ENCODE measurements around the gene STARD8. TPM values are rescaled to one million over a fixed set of nuclear protein-coding genes. Genes with fewer than 3 reads are reported as not detected.

STARD8 gene
- polyA plus RNA-seq, 1 experiment = 2.9 TPM

GRCh38 chrX:68640661-68641060, 6.8 kb upstream of the STARD8 start:
- Histone ChIP-seq H3K36me3 (ENCODE audit: control insufficient read depth, insufficient read depth, low read length) (no peaks in the 10 kb centered on the region), H3K27me3 (ENCODE audit: control insufficient read depth, insufficient read depth, low read length) (no peaks in the 10 kb centered on the region), H3K4me3 (ENCODE audit: low read depth, low read length) (no peak overlapping the region)
- CTCF ChIA-PET = no interaction called here
- POLR2A ChIA-PET = interaction anchor here (0.7 kb wide), 1 partner anchor 27 kb away, joined by 4 read pairs; no protein-coding TSS in a partner anchor
- DNase-seq (ENCODE audit: low read depth) = no peak
- no peak for TF ChIP-seq CTCF (IDR thresholded peaks at IDR 0.05; ENCODE audit: insufficient read depth, low read depth, low read length)

GRCh38 chrX:68644861-68645260, 2.6 kb upstream of the STARD8 start:
- no peak for DNase-seq (ENCODE audit: low read depth)
- Histone ChIP-seq H3K27me3 (ENCODE audit: control insufficient read depth, insufficient read depth, low read length) (no peaks in the 10 kb centered on the region), H3K36me3 (ENCODE audit: control insufficient read depth, insufficient read depth, low read length) (no peaks in the 10 kb centered on the region), H3K4me3 (ENCODE audit: low read depth, low read length) (no peak overlapping the region)
- TF ChIP-seq CTCF (IDR thresholded peaks at IDR 0.05; ENCODE audit: insufficient read depth, low read depth, low read length) = no peak
- ChIA-PET POLR2A (no interaction called here), CTCF (no interaction called here)

- Histone ChIP-seq H3K36me3 (ENCODE audit: control insufficient read depth, insufficient read depth, low read length) (no peaks in the 10 kb centered on the region), H3K27me3 (ENCODE audit: control insufficient read depth, insufficient read depth, low read length) (no peaks in the 10 kb centered on the region), H3K4me3 (ENCODE audit: low read depth, low read length) (no peak overlapping the region)
- no peak for TF ChIP-seq CTCF (IDR thresholded peaks at IDR 0.05; ENCODE audit: insufficient read depth, low read depth, low read length)
- DNase-seq (ENCODE audit: low read depth) = no peak
- ChIA-PET POLR2A (no interaction called here), CTCF (interaction anchor here (0.6 kb wide), 1 partner anchor 12 kb away, joined by 3 read pairs; no protein-coding TSS in a partner anchor)
Observed at GRCh38 chrX:68646421-68646820, 1.0 kb upstream of the STARD8 start.

- DNase-seq (ENCODE audit: low read depth) = no peak
- CTCF ChIA-PET = interaction anchor here (1.0 kb wide), 1 partner anchor 11 kb away, joined by 3 read pairs; no protein-coding TSS in a partner anchor
- H3K36me3 ChIP-seq (ENCODE audit: control insufficient read depth, insufficient read depth, low read length) = no peaks in the 10 kb centered on the region
- no peak for TF ChIP-seq CTCF (IDR thresholded peaks at IDR 0.05; ENCODE audit: insufficient read depth, low read depth, low read length)
- POLR2A ChIA-PET = no interaction called here
- H3K27me3 ChIP-seq (ENCODE audit: control insufficient read depth, insufficient read depth, low read length) = no peaks in the 10 kb centered on the region
- H3K4me3 ChIP-seq (ENCODE audit: low read depth, low read length) = no peak overlapping the region
Observed at GRCh38 chrX:68648960-68649359, 1.5 kb downstream of the STARD8 start.

- ChIA-PET CTCF (interaction anchor here (0.7 kb wide), 1 partner anchor 26 kb away, joined by 3 read pairs; no protein-coding TSS in a partner anchor), POLR2A (no interaction called here)
- no peak for TF ChIP-seq CTCF (IDR thresholded peaks at IDR 0.05; ENCODE audit: insufficient read depth, low read depth, low read length)
- no peak for DNase-seq (ENCODE audit: low read depth)
- no peaks in the 10 kb centered on the region for H3K36me3 ChIP-seq (ENCODE audit: control insufficient read depth, insufficient read depth, low read length)
- H3K27me3 ChIP-seq (ENCODE audit: control insufficient read depth, insufficient read depth, low read length) = no peaks in the 10 kb centered on the region
- H3K4me3 ChIP-seq (ENCODE audit: low read depth, low read length) = no peak overlapping the region
Observed at GRCh38 chrX:68650491-68650890, 3.0 kb downstream of the STARD8 start.
